PC-9 (cell line): ENCODE data around the gene C1orf167. TPM values are rescaled to one million over a fixed set of nuclear protein-coding genes. Genes with fewer than 3 reads are reported as not detected.

ENCODE experiments used
- BruUV-seq: library from RNA; stranded (reverse); fragments of 400-500 nt; replicated peaks from 2 replicates; lab custom pipeline; 2021; lab: Mats Ljungman, UMichigan
- CTCF ChIA-PET: fragments of 300-600 bp; sonication (Branson Sonifier 250); formaldehyde crosslinking; loops from one replicate; lab custom pipeline; 2022; ENCODE audit warnings: antibody characterized with exemption; lab: Charles Lee
- POLR2A ChIA-PET: fragments of 300-600 bp; sonication (Branson Sonifier 250); formaldehyde crosslinking; loops from one replicate; lab custom pipeline; 2022; ENCODE audit warnings: antibody characterized with exemption; ENCODE audit not compliant: unreplicated experiment; lab: Charles Lee
- DNase-seq, 2 experiments: peaks; one replicate each; pipeline versions ENCODE4 v3.0.0 to v3.0.0-alpha.2; 2015 to 2022; ENCODE audit warnings: mixed read lengths in 1 of 2
- H2AFZ ChIP-seq: fragments of 200-600 bp; sonication (generic); 2 replicates; pipeline ENCODE4 v1.8.1; 2017; ENCODE audit warnings: antibody characterized with exemption
- H3F3A ChIP-seq: fragments of 200-600 bp; sonication (generic); 2 replicates; pipeline ENCODE4 v1.8.1; 2017; ENCODE audit warnings: antibody characterized with exemption, mild to moderate bottlenecking, low read depth; ENCODE audit not compliant: insufficient read depth
- H3K27ac ChIP-seq: fragments of 200-600 bp; sonication (generic); 2 replicates; pipeline ENCODE4 v1.6.1; 2016; ENCODE audit warnings: mixed run types
- H3K27me3 ChIP-seq: fragments of 200-600 bp; sonication (generic); 2 replicates; pipeline ENCODE4 v1.6.1; 2016; ENCODE audit warnings: low read depth, mixed run types; ENCODE audit not compliant: insufficient read depth
- H3K36me3 ChIP-seq: fragments of 200-600 bp; sonication (generic); 2 replicates; pipeline ENCODE4 v1.6.1; 2016; ENCODE audit warnings: low read depth, mixed run types
- H3K4me1 ChIP-seq: fragments of 200-600 bp; sonication (generic); replicated peaks from 2 replicates; pipeline ENCODE4 v1.6.1; 2016; ENCODE audit warnings: mixed run types; ENCODE audit not compliant: insufficient read depth
- H3K4me2 ChIP-seq: fragments of 200-600 bp; sonication (generic); 2 replicates; pipeline ENCODE4 v1.6.1; 2017; ENCODE audit warnings: mixed run types
- H3K4me3 ChIP-seq: fragments of 200-600 bp; sonication (generic); 2 replicates; pipeline ENCODE4 v1.6.1; 2016; ENCODE audit warnings: mixed run types
- H3K79me2 ChIP-seq: fragments of 200-600 bp; sonication (generic); 2 replicates; pipeline ENCODE4 v1.6.1; 2017; ENCODE audit warnings: low read depth, mixed run types
- H3K9me2 ChIP-seq: fragments of 200-600 bp; sonication (generic); 2 replicates; pipeline ENCODE4 v1.8.1; 2017; ENCODE audit warnings: mild to moderate bottlenecking; ENCODE audit not compliant: insufficient read depth
- H3K9me3 ChIP-seq: fragments of 200-600 bp; sonication (generic); 2 replicates; pipeline ENCODE4 v1.8.1; 2016; ENCODE audit warnings: low read depth; ENCODE audit not compliant: insufficient read depth
- H4K20me1 ChIP-seq: fragments of 200-600 bp; sonication (generic); 2 replicates; pipeline ENCODE4 v1.8.1; 2017; ENCODE audit not compliant: insufficient read depth
- EZH2 ChIP-seq: fragments of 200-600 bp; sonication (generic); IDR thresholded peaks from 2 replicates; pipeline ENCODE4 v1.8.0; 2017; ENCODE audit warnings: antibody characterized with exemption, low read depth
- intact Hi-C: fragments of 100-400 bp; cut with micrococcal nuclease; formaldehyde crosslinking; loops from one replicate; pipeline ENCODE4 v1.10.0; 2022; ENCODE audit not compliant: unreplicated experiment
- total RNA-seq: library from RNA; stranded (reverse); gene quantifications from 2 replicates; pipeline ENCODE4 v1.2.3, GENCODE V29; 2021
- TF ChIP-seq, protein P1 (sequence below): fragments of 200-600 bp; sonication (generic); conservative IDR thresholded peaks from 2 replicates; pipeline ENCODE4 v1.6.1; 2017; ENCODE audit warnings: mixed run types, antibody characterized with exemption, mild to moderate bottlenecking, moderate library complexity

Gene C1orf167
- total RNA-seq, 1 experiment from 2014 or later: not detected

DNA sequence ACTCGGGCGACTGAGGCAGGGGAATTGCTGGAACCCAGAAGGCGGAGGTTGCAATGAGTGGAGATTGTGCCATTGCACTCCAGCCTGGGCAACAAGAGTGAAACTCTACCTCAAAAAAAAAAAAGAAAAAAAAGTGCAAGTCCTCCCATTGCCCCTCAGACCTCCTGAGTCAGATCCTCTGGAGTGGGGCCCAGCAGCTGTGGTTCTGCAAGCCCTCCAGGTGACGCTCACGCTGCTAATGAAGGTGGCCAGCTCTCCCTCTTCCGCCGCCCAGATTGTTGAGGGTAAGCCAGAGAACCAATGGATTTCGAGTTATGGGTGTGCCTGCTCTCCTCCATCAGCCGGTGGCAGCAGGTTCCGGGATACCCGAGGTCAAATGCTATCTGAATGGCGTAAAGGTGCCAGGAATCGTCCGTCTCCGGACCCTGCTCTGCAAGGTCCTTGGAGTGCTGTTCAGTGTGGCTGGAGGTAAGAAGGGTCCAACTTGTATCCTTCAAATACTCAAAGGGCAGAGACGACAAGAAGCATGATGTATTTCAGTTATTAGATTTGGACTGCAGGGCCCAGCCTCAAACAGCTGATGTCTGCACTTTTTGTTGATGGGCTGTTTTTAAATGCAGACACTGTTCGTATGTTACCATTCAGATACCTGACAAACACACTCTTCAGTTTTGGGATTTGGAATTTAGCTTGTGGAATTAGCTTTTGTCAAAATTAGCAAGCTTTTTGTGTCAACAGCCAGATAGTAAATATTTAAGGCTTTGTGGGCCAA lies 61.6 kb downstream of the C1orf167 start:
- Histone ChIP-seq H3K9me3 (no peaks in the 10 kb centered on the region), H2AFZ (no peak overlapping the region), H3K9me2 (no peaks in the 10 kb centered on the region), H3K79me2 (no peaks in the 10 kb centered on the region), H3K4me1 (peaks cover 21% of the 10 kb centered on the region), H3K36me3 (peaks cover 4% of the 10 kb centered on the region; the same call in 1 of the 2 replicates), H4K20me1 (no peaks in the 10 kb centered on the region), H3K27me3 (no peaks in the 10 kb centered on the region), H3K4me3 (no peak overlapping the region), H3K4me2 (no peak overlapping the region), H3K27ac (no peak overlapping the region), H3F3A (peaks cover 30% of the 10 kb centered on the region)
- intact Hi-C loops: loop anchor here (5.0 kb wide), 2 partner anchors 36 to 86 kb away; partner anchors contain the start of gene AGTRAP
- no peak for DNase-seq
- BruUV-seq: no TSS peak
- no peak for TF ChIP-seq EZH2
- TF ChIP-seq, protein P1, sequence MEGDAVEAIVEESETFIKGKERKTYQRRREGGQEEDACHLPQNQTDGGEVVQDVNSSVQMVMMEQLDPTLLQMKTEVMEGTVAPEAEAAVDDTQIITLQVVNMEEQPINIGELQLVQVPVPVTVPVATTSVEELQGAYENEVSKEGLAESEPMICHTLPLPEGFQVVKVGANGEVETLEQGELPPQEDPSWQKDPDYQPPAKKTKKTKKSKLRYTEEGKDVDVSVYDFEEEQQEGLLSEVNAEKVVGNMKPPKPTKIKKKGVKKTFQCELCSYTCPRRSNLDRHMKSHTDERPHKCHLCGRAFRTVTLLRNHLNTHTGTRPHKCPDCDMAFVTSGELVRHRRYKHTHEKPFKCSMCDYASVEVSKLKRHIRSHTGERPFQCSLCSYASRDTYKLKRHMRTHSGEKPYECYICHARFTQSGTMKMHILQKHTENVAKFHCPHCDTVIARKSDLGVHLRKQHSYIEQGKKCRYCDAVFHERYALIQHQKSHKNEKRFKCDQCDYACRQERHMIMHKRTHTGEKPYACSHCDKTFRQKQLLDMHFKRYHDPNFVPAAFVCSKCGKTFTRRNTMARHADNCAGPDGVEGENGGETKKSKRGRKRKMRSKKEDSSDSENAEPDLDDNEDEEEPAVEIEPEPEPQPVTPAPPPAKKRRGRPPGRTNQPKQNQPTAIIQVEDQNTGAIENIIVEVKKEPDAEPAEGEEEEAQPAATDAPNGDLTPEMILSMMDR: no peak
- POLR2A ChIA-PET: no interaction called here
- CTCF ChIA-PET: no interaction called here

DNA sequence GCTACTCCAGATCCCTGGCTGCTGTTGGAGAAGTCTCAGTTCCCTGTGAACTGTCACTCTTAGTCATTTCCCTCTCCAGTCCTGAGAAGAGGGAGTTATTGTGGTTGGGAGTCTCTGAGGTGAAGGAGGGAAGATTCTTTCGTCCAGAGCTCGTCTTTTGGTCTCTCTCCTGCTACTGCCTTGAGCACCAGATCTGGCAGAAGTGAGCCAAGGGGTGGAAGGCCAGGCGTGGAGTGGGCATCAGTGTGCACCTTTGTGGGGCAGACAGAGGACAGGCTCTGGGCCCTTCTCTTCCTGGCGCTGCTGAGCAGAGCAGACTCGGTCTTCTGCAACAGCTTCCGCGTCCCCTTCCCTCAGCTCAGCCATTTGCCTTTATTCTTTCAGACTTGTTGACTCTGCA lies 63.1 kb downstream of the C1orf167 start:
- no peak for DNase-seq
- peaks cover 24% of the 10 kb centered on the region for H3F3A ChIP-seq
- peaks cover 4% of the 10 kb centered on the region; the same call in 1 of the 2 replicates for H3K36me3 ChIP-seq
- no peaks in the 10 kb centered on the region for H3K9me2 ChIP-seq
- no peaks in the 10 kb centered on the region for H4K20me1 ChIP-seq
- intact Hi-C loops: no loop called here
- no peak overlapping the region for H3K4me3 ChIP-seq
- ChIA-PET CTCF (no interaction called here), POLR2A (interaction anchor here (0.5 kb wide), 1 partner anchor 89 kb away, joined by 3 read pairs; the partner anchor contains the start of gene AGTRAP)
- BruUV-seq: no TSS peak
- no peaks in the 10 kb centered on the region for H3K27me3 ChIP-seq
- H3K27ac ChIP-seq: no peak overlapping the region
- TF ChIP-seq, protein P1: no peak
- TF ChIP-seq EZH2: no peak
- H3K9me3 ChIP-seq: no peaks in the 10 kb centered on the region
- peaks cover 21% of the 10 kb centered on the region for H3K4me1 ChIP-seq
- no peak overlapping the region for H2AFZ ChIP-seq
- H3K79me2 ChIP-seq: no peaks in the 10 kb centered on the region
- H3K4me2 ChIP-seq: no peak overlapping the region

DNA sequence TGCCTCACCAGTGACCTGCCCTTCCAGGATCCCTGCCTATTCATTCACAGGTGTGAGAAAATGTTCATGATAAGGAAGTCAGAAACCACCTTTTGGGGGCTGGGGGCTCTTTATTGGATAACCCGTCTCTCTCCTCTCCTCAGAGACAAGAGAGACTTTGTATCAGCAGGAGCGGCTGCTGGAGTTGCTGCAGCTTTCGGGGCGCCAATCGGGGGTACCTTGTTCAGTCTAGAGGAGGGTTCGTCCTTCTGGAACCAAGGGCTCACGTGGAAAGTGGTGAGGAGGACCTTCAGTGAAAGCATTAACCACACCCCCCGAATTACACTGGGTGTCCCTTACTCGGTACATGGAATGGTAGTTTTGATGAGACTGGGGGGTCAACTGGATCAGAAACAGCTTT lies 65.0 kb downstream of the C1orf167 start:
- H3K4me1 ChIP-seq: peaks cover 4% of the 10 kb centered on the region
- peaks cover 7% of the 10 kb centered on the region for H3F3A ChIP-seq
- DNase-seq: no peak
- H3K9me2 ChIP-seq: no peaks in the 10 kb centered on the region
- no peaks in the 10 kb centered on the region for H3K9me3 ChIP-seq
- H3K4me3 ChIP-seq: no peak overlapping the region
- intact Hi-C loops: no loop called here
- no peak overlapping the region for H2AFZ ChIP-seq
- no peaks in the 10 kb centered on the region for H4K20me1 ChIP-seq
- TF ChIP-seq, protein P1: no peak
- no peak for TF ChIP-seq EZH2
- no peaks in the 10 kb centered on the region for H3K79me2 ChIP-seq
- no peak overlapping the region for H3K4me2 ChIP-seq
- no peaks in the 10 kb centered on the region for H3K27me3 ChIP-seq
- peaks cover 4% of the 10 kb centered on the region; the same call in 1 of the 2 replicates for H3K36me3 ChIP-seq
- no peak overlapping the region for H3K27ac ChIP-seq
- no TSS peak for BruUV-seq
- ChIA-PET POLR2A (no interaction called here), CTCF (no interaction called here)
